HG02759 (cell line): Measurements from ENCODE around the gene PVRIG.
"Not testable (repeated sequence)": the region's sequence is repeated elsewhere in the genome, so short reads cannot be mapped to it uniquely, and the experiment has no call there.

Experiments used
- ATAC-seq: cut with Tn5 transposase; IDR thresholded peaks from one replicate; pipeline ENCODE4 v1.9.1; 2021; ENCODE audit warnings: mild to moderate bottlenecking, moderate library complexity; ENCODE audit not compliant: unreplicated experiment

Gene PVRIG

DNA sequence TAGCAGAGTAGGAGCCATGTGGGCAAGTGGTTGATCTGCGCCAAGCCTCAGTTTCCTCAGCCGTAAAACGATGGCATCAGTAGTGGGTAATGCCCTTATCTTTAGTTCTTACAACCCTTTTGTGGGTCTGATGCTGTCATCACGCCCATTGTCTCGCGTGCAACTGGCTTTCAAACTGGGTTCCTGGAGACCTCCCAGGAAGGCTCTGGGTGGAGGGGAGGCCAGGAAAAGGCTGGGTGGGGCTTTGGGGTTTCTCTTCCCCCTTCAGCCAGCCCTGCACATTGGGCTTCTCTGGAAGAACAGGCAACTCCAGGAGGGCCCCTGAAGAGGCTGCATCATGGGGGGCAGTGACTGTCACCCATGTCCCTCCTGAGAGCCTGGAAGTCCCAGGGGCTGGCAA, 5.1 kb downstream of the PVRIG start:
- not testable (repeated sequence) for ATAC-seq

DNA sequence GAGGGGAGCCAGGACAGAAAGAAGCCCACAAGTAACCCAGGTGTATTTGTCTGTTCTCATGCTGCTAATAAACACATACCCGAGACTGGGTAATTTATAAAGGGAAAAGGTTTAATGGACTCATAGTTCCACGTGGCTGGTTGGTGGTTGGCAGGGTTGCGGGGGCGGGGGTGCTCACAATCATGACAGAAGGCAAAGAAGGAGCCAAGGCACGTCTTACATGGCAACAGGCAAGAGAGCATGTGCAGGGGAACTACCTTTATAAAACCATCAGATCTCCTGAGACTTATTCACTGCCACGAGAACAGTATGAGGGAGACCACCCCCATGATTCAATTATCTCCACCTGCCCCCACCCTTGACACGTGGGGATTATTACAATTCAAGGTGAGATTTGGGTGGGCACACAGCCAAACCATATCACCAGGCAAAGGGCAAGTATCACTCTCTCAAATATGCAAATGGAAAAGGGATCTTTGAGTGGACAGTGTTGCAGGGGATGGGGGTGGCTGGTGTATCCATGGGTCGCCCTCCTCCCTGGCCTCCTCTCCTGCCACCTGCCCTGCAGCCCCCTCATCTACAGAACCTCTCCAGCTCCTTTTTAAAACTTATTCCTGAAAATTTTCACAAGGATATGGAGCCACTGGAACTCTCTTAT, 15.0 kb downstream of the PVRIG start:
- not testable (repeated sequence) for ATAC-seq

DNA sequence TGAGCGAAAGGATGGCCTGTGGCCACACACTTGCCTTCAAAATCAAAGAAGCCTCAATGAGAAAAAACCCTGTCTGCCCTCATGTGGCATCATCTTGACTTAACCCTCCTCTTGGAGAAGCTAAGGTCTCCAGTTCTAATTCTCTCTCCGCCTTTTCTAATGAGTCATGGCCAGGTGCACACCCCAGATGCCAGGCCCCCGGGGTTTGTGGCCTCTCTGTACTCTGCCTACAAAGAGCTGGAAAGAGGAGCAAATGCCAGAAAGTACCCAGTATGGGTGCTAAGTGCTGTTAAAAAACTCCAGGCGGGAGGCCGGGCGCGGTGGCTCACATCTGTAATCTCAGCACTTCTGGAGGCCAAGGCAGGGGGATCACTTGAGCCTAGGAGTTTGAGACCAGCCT, 20.2 kb downstream of the PVRIG start:
- not testable (repeated sequence) for ATAC-seq

DNA sequence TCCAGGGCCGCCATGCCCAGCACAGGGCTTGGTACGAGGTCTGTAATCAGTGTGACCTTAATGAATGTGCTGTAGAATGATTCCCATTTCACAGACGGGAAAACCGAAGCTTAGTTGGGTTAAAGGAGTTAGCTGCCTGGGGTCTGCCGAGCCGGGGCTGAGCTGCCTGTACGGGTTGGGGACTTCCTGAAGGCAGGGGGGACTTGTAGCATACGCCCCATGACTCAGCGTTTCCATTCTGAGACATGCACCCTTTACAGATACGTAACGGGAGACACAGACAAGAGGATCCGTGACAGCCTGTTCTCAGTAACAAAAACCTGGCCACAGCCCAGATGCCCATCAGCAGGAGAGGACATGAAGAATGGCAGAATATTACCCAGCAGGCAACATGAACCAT, 23.6 kb downstream of the PVRIG start:
- peak; percentile 63 for ATAC-seq

DNA sequence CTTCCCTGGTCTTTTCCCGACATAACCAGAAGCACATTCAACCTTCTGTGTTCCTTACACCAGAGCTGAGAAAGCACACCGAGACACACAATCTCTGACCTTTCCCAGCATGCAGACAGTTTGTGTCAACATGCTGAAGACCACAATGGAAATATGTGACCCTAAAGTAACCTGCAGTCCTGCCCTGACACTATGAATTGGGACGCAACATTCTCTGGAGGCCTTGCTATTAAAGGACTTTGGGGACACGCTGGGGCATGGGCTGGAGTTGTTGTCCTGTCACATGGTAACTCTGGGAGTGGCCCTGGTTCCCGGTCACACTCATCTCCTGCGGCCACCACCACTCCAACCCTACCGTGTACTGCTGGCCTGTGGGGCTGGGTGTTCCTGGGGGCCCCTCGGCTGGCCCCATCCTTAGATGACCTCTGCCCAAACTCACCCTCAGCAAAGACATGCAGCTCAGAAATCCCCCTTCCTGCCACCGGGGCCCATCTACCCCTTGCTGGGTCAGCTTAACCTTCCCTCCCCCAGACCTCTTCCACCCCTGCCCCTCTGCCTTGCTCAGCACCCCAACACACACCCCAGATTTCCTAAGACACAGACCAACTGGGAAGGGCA, 25.3 kb downstream of the PVRIG start:
- ATAC-seq: not testable (repeated sequence)

DNA sequence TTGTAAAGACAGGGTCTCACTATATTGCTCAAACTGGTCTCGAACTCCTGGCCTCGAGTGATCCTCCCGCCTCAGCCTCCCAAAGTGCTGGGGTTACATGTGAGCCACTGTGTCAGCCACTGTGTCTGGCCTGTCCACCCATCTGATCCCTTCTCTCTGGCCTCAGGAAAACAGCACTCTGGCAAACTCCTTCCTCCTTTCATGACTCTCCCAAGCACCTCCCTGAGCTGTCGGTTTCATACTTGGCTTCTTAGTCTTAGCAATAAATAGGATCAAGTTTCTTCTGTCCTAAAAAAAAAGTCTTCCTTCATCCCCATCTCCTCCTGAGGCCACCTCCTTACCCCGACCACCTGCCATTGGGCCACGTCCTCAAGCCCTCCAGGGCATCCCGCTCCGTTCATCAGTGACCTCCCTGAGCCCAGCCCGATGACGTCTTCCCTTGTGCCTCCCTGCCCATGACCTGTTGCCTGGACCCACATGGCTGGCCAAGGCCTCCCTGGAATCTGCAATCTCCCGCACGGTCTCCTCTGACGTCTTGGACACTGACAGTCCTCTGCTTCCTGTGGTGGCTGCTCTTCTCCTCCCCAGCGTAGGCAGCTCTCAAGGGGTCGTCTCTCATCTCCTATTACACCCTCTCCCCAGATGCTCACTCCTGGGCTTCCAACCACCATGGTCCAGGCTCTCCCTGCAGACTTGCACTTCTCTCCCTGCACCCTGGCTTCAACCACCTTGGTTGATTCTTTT, 26.5 kb downstream of the PVRIG start:
- not testable (repeated sequence) for ATAC-seq

DNA sequence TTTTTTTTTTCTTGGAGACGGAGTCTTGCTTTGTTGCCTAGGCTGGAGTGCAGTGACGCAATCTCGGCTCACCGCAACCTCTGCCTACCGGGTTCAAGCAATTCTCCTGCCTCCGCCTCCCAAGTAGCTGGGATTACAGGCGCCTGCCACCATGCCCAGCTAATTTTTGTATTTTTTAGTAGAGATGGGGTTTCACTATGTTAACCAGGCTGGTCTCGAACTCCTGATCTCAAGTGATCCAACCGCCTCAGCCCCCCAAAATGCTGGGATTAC, 27.1 kb downstream of the PVRIG start:
- not testable (repeated sequence) for ATAC-seq

DNA sequence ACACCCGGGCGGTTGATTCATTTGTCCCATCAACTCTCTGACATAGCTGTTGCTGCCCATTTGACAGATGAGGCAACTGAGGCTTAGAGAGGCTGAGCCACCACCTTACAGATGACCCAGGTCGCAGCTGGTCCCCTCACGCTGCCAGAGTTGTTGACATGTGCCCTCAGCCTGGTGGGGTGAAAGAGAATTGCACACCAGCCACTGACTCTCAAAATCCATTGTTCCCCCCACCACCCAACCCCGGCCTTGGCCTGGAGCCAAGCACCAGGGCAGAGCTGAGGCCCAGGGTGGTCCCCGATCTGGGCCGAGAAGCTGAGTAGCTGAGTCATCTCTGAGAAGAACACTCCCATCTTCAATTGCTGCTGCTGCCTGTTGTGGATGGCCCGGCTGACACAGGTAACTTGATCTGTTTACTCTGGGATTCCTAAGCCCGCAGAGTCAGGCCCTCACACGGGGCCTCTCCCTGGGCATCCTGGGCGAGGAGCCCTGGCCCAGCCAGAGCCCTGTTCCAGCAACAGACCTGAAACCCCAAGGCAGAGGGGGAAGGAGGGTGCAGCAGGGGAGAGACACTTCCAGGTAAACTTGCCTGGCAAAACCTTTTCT, 27.5 kb downstream of the PVRIG start:
- ATAC-seq: no peak

DNA sequence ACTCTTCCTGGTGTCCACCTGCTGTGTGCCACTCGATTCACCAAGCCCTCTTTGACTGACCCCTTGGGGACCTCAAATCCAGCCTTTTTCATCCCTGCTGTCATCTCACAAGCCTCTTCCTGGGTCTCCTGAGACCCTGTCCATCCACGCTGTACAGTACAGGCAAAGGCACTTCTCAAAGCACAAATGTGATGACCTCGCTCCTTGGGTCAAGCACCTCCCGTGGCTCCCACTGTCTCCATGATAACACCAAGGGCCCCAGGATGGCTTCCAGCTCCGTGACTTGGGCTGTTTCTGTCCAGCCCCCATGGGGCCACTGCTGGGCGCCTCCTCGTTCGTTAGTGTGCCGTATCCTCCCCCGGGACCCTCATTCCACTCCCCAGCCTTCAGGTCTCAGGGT, 28.7 kb downstream of the PVRIG start:
- ATAC-seq: no peak

DNA sequence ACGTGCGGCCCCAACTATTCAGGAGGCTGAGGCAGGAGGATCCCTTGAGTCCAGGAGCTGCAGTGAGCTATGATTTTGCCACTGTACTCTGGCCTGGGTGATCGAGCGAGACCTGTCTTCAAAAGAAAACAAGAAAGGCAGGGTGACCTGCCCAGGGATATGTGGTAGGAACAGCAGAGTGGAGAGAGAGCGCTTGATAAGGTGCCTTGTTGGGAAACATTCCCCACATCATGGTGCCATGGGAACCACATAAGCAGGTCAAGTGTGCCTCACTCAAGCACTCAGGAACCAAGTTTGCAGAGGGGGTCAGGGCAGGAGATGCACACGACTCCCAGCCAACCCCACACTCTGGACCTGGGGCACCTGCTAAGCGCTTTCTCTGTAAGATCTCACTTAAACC, 37.3 kb downstream of the PVRIG start:
- no peak for ATAC-seq

DNA sequence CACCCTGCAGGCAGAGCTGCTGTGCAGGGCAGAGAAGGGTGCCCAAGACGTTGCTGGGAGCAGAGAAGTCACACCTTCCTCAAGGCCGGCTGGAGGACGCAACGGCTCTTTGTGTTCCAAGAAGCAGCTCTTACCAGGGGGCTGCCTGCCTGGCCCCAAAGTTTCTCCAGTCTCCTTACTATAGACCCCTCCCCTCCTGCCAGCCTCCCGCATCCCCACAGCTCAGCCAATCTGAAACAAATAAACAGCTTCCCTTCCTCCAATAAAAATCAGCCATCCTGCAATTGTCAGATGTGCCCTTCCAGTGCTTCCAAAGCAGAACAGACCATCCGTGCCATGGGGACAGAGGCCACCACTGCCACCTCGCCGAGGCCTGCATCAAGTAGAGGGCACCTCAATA, 40.2 kb downstream of the PVRIG start:
- ATAC-seq: not testable (repeated sequence)

DNA sequence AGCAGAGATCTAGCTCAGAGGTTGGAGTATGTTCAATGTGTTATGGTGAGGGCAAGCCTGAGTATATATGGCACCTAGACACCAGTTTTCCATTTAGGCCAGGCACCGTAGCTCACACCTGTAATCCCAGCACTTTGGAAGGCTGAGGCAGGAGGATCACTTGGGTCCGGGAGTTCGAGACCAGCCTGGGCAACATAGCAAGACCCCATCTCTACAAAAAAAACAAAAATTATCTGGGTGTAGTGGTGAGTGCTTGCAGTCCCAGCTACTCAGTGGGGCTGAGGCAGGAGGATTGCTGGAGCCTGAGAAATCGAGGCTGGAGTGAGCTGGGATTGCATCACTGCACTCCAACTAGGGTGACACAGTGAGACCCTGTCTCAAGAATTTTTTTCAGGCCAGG, 43.1 kb downstream of the PVRIG start:
- ATAC-seq: not testable (repeated sequence)

DNA sequence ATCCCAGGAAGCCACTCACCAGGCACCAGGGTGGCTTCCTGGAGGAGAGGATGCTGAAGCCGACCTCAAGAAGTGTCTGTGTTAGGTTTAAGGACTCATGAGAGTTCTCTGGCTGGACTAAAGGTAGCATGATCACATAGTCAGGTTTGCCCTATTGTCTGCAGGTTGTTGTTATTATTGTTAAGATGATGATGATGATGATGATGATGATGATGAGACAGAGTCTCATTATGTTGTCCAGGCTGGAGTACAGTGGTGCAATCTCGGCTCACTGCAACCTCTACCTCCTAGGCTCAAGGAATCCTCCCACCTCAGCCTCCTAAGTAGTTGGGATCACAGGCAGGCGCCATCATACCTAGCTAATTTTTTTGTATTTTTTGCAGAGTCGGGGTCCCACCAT, 44.5 kb downstream of the PVRIG start:
- ATAC-seq: not testable (repeated sequence)

DNA sequence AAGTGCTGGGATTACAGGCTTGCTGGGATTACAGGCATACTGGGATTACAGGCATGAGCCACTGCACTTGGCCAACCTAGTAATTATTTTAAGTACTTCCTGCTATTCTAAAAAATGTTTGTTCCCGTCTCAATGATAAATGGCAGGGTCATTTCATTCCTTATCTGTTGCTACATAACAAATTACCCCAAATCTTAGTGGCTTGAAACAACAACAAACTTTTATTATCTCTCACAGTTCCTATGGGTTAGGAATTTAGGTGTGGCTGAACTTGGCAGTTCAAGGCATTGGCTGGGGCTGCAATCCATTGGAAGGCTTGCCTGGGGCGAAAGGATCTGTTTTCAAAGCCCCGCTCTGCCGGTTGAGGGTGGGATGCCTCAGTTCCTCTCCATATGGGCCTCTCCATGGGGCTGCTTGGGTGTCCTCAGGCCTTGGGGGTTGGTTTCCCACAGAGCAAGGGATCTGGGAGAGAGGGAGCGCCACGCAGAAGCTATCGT, 45.0 kb downstream of the PVRIG start:
- ATAC-seq: not testable (repeated sequence)

DNA sequence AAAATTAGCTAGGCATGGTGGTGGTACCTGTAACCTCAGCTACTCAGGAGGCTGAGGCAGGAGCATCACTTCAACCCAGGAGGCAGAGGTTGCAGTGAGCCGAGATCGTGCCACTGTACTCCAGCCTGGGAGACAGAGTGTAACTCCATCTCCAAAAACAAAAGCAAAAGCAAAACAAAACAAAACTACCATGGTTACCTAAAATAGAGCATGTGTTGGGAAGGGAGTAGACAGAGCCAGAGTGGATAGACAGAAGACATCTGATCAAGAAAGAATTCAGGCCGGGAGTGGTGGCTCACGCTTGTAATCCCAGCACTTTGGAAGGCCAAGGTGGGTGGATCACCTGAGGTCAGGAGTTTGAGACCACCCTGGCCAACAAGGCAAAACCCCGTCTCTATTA, 46.1 kb downstream of the PVRIG start:
- ATAC-seq: not testable (repeated sequence)

DNA sequence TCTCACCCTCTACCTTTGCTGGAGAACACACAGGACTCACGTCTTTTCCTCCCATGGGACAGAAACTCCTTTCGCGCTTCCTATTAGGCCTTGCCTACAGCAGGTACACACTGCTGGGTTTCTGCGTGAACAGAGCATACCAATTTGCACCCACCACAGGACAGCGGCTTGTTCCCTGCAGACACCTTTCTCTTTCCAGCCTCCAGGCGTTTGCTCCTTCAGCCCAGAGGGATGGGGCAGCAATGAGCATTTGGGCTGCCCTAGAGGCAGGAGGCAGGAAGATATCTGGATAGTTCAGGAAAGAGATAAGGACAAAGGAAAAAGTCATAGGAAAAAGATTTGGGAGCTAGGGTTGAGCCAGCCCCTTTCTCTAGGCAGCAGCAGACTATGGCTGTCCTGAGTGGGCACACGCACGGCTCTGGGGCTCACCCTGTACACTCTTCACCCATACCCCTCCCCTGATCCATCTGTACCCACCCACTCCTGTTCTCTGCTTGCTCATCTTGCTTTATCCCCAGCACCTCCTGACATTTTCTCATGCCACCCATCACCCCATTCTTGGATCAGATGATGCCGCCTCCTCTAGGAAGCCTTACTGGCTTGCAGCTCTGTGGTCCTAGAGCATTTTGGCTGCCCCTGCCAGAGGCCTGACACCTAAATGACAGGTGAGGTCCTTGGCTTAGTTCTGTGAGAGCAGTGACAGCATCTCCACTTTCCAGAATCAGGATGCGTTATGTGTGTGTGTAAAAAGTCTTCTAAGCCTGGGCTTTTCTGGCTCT, 47.0 kb downstream of the PVRIG start:
- ATAC-seq: no peak

DNA sequence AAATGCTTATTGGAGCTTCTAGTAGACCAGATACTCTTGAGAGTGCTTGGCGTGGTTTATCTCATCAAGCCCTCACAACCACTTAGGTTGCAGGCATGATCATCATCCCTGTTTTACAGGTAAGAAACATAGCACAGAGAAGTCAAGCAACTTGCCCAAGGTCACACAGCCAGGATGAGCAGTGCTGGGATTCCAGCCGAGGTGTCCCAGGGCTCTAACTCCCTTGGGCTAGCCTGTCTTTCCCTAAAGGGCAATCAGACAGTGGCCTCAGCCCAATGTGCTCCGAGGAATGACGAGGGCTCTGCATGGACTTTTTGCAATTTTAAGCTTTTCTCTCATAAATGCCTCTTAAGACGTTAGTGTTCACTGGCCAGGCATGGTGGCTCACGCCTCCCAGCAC, 47.9 kb downstream of the PVRIG start:
- no peak for ATAC-seq

DNA sequence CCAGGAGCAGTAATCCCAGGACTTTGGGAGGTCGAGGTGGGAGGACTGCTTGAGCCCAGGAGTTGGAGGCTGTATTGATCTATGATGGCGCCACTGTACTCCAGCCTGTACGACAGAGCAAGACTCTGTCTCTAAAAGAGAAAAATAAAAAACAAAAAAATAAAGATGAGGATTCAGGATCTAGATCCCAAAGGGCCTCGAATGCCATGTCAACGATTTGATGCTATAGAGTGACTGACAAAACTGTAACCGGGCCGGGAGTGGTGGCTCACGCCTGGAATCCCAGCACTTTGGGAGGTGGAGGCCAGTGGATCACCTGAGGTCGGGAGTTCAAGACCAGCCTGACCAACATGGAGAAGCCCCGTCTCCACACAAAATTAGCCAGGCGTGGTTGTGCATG, 49.1 kb downstream of the PVRIG start:
- ATAC-seq: not testable (repeated sequence)

DNA sequence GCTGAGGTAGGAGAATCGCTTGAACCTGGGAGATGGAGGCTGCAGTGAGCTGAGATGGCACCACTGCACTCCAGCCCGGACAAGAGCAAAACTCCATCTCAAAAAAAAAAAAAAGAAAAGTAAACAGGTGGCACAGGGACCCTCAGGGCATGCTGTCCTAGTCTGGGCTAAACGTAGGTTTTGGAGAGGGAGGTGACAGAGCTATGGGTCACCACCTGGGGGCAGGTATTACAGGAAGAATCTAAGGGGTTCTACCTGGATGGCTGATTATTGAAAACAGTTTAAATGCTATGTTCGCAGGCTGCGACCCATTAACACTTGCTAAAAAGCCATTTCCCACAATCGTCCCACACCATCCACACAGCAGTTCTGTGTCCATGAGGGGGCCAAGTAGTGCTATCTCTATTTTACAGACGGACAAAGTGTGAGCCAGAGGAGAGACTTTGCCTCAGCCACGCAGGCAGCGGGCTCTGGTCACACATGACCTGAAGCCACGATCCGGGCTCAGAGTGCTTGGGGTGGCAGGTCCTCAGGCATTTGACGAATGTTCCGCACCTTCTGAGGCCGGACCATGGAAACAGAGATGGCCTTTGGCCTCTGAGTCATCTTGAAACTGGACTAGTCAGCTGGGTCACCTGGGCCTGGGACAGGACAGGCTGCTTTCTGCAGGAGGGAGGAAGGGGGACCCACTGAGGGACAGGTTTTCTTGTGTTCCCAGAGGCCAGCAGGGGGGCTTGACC, 49.7 kb downstream of the PVRIG start:
- not testable (repeated sequence) for ATAC-seq
